ENCODE measurements around the gene ARL10. TPM values are rescaled to one million over a fixed set of nuclear protein-coding genes. Genes with fewer than 3 reads are reported as not detected.

Gene ARL10
- total and polyA plus RNA-seq, 3 experiments from 2014 or later: 2.1 to 14.0 (median 12.9) TPM

GRCh38 chr5:176356179-176356566, 9.1 kb upstream of the ARL10 start:
- H3K27me3 Mint-ChIP-seq: no peaks in the 10 kb centered on the region
- Histone ChIP-seq H3K36me3 (ENCODE audit: insufficient read depth, low read length) (peaks cover 63% of the 10 kb centered on the region), H3K27me3 (ENCODE audit: insufficient read depth, low read length, poor library complexity, severe bottlenecking) (no peaks in the 10 kb centered on the region), H3K4me1 (ENCODE audit: insufficient read depth, low read length) (peaks cover 10% of the 10 kb centered on the region), H3K27ac (ENCODE audit: low read depth, low read length) (no peak overlapping the region), H3K9me3 (ENCODE audit: low read length) (no peaks in the 10 kb centered on the region), H3K4me3 (ENCODE audit: low read length) (no peak overlapping the region)
- peak overlapping the region in 1 of 8 donors; percentile 61 for H3K27ac Mint-ChIP-seq
- POLR2A ChIA-PET: no interaction called here
- CTCF ChIA-PET: no interaction called here
- peaks cover 32 to 71% (median 47%) of the 10 kb centered on the region in 3 donors for H3K4me1 Mint-ChIP-seq
- peaks cover 0 to 85% (median 7%) of the 10 kb centered on the region in 3 donors for H3K36me3 Mint-ChIP-seq
- H3K4me3 Mint-ChIP-seq: peak overlapping the region in 1 of 7 donors; percentile 23
- DNase-seq: no peak
- H3K9me3 Mint-ChIP-seq: no peaks in the 10 kb centered on the region

DNA sequence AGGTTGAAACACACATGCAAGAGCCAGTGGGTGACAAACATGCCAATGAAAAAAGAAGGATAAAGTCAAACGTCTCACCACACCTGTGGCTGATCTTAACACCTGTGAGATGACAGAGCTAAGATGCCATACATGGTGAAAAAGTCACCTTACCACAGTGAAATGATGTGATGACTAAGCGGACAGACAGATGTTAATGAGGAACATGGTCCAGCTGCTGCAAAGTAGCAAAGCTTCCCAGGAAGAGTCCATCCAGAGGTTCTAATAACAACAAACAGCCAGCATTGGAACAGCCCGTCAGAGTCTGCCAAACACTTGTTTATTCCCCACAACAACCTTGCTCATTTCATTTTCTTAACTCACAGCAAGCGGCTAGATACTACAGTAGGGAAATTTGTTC, 5.6 kb upstream of the ARL10 start:
- H3K4me3 ChIP-seq (ENCODE audit: low read length): no peak overlapping the region
- H3K27me3 ChIP-seq (ENCODE audit: insufficient read depth, low read length, poor library complexity, severe bottlenecking): no peaks in the 10 kb centered on the region
- DNase-seq: no peak
- Mint-ChIP-seq H3K36me3 (peaks cover 0 to 53% (median 6%) of the 10 kb centered on the region in 3 donors), H3K27me3 (no peaks in the 10 kb centered on the region), H3K4me3 (peak overlapping the region; percentile 59 to 85 (median 77)), H3K9me3 (no peaks in the 10 kb centered on the region), H3K4me1 (peaks cover 30 to 67% (median 43%) of the 10 kb centered on the region in 3 donors), H3K27ac (peak overlapping the region in 7 of 8 donors; percentile 10 to 81 (median 71))
- ChIA-PET POLR2A (no interaction called here), CTCF (interaction anchor here (0.8 kb wide), 1 partner anchor 29 kb away, joined by 3 read pairs; the partner anchor contains the start of genes HIGD2A and NOP16)
- peaks cover 21% of the 10 kb centered on the region for H3K4me1 ChIP-seq (ENCODE audit: insufficient read depth, low read length)
- no peaks in the 10 kb centered on the region for H3K9me3 ChIP-seq (ENCODE audit: low read length)
- H3K27ac ChIP-seq (ENCODE audit: low read depth, low read length): no peak overlapping the region
- peaks cover 30% of the 10 kb centered on the region for H3K36me3 ChIP-seq (ENCODE audit: insufficient read depth, low read length)

- no peak for DNase-seq
- H3K27me3 ChIP-seq (ENCODE audit: insufficient read depth, low read length, poor library complexity, severe bottlenecking): no peaks in the 10 kb centered on the region
Observed at GRCh38 chr5:176360894-176361436, 4.3 kb upstream of the ARL10 start.

GRCh38 chr5:176361437-176362232, 3.7 kb upstream of the ARL10 start, which contains the start of gene KIAA1191:
Gene KIAA1191 (minus strand): TSS chr5:176361764. CDS start chr5:176359508, 2,256 bp downstream.
- CTCF ChIA-PET: interaction anchor here (0.6 to 1.8 kb wide), 15 partner anchors 8 to 285 kb away, joined by 3 to 7 read pairs (median 3); partner anchors contain the start of genes FAF2, HIGD2A, NOP16 and RNF44
- Histone ChIP-seq H3K4me1 (ENCODE audit: insufficient read depth, low read length) (peaks cover 25% of the 10 kb centered on the region), H3K27ac (ENCODE audit: low read depth, low read length) (peak within 1 kb of the TSS; percentile 80), H3K36me3 (ENCODE audit: insufficient read depth, low read length) (peaks cover 13% of the 10 kb centered on the region), H3K4me3 (ENCODE audit: low read length) (peak within 1 kb of the TSS; percentile 82), H3K27me3 (ENCODE audit: insufficient read depth, low read length, poor library complexity, severe bottlenecking) (no peaks in the 10 kb centered on the region), H3K9me3 (ENCODE audit: low read length) (no peaks in the 10 kb centered on the region)
- DNase-seq: peak; percentile 91 to 98 (median 94)
- Mint-ChIP-seq H3K27me3 (no peaks in the 10 kb centered on the region), H3K27ac (peak within 1 kb of the TSS; percentile 92 to 98 (median 97)), H3K9me3 (no peaks in the 10 kb centered on the region), H3K36me3 (peaks cover 0 to 36% (median 2%) of the 10 kb centered on the region in 3 donors), H3K4me3 (peak within 1 kb of the TSS; percentile 96 to 100 (median 99)), H3K4me1 (peaks cover 32 to 57% (median 40%) of the 10 kb centered on the region in 3 donors)
- POLR2A ChIA-PET: interaction anchor here (0.5 to 2.9 kb wide), 8 partner anchors 27 to 823 kb away, joined by 3 to 40 read pairs (median 5); partner anchors contain the start of genes HIGD2A, NOP16 and RNF44

More at GRCh38 chr5:176360894-176361436, 4.3 kb upstream of the ARL10 start:
- CTCF ChIA-PET: interaction anchor here (0.8 to 1.8 kb wide), 10 partner anchors 18 to 286 kb away, joined by 3 to 7 read pairs (median 4); partner anchors contain the start of genes FAF2 and RNF44
- Mint-ChIP-seq H3K9me3 (no peaks in the 10 kb centered on the region), H3K4me3 (peak overlapping the region; percentile 96 to 100 (median 99)), H3K4me1 (peaks cover 29 to 61% (median 38%) of the 10 kb centered on the region in 3 donors), H3K27me3 (no peaks in the 10 kb centered on the region), H3K36me3 (peaks cover 0 to 41% (median 2%) of the 10 kb centered on the region in 3 donors), H3K27ac (peak overlapping the region; percentile 92 to 98 (median 97))
- Histone ChIP-seq H3K27ac (ENCODE audit: low read depth, low read length) (peak overlapping the region; percentile 80), H3K4me1 (ENCODE audit: insufficient read depth, low read length) (peaks cover 25% of the 10 kb centered on the region), H3K4me3 (ENCODE audit: low read length) (peak overlapping the region; percentile 82), H3K9me3 (ENCODE audit: low read length) (no peaks in the 10 kb centered on the region), H3K36me3 (ENCODE audit: insufficient read depth, low read length) (peaks cover 20% of the 10 kb centered on the region)
- POLR2A ChIA-PET: interaction anchor here (0.5 to 2.9 kb wide), 6 partner anchors 27 to 822 kb away, joined by 3 to 40 read pairs (median 4); partner anchors contain the start of genes HIGD2A, NOP16 and RNF44

GRCh38 chr5:176362233-176362490, 3.1 kb upstream of the ARL10 start:
- Histone ChIP-seq H3K27ac (ENCODE audit: low read depth, low read length) (peak overlapping the region; percentile 80), H3K27me3 (ENCODE audit: insufficient read depth, low read length, poor library complexity, severe bottlenecking) (no peaks in the 10 kb centered on the region), H3K36me3 (ENCODE audit: insufficient read depth, low read length) (peaks cover 8% of the 10 kb centered on the region), H3K4me1 (ENCODE audit: insufficient read depth, low read length) (peaks cover 25% of the 10 kb centered on the region), H3K4me3 (ENCODE audit: low read length) (peak overlapping the region; percentile 82), H3K9me3 (ENCODE audit: low read length) (no peaks in the 10 kb centered on the region)
- no peak for DNase-seq
- H3K9me3 Mint-ChIP-seq: no peaks in the 10 kb centered on the region
- ChIA-PET POLR2A (interaction anchor here (1.0 to 2.9 kb wide), 6 partner anchors 26 to 285 kb away, joined by 3 to 40 read pairs (median 5); partner anchors contain the start of genes HIGD2A, NOP16 and RNF44), CTCF (interaction anchor here (0.6 to 1.8 kb wide), 13 partner anchors 9 to 284 kb away, joined by 3 to 7 read pairs (median 4); partner anchors contain the start of genes FAF2, HIGD2A, NOP16 and RNF44)
- H3K27ac Mint-ChIP-seq: peak overlapping the region; percentile 92 to 98 (median 97)
- H3K4me3 Mint-ChIP-seq: peak overlapping the region; percentile 96 to 100 (median 99)
- peaks cover 33 to 56% (median 42%) of the 10 kb centered on the region in 3 donors for H3K4me1 Mint-ChIP-seq
- H3K27me3 Mint-ChIP-seq: no peaks in the 10 kb centered on the region
- peaks cover 0 to 32% (median 3%) of the 10 kb centered on the region in 3 donors for H3K36me3 Mint-ChIP-seq

DNA sequence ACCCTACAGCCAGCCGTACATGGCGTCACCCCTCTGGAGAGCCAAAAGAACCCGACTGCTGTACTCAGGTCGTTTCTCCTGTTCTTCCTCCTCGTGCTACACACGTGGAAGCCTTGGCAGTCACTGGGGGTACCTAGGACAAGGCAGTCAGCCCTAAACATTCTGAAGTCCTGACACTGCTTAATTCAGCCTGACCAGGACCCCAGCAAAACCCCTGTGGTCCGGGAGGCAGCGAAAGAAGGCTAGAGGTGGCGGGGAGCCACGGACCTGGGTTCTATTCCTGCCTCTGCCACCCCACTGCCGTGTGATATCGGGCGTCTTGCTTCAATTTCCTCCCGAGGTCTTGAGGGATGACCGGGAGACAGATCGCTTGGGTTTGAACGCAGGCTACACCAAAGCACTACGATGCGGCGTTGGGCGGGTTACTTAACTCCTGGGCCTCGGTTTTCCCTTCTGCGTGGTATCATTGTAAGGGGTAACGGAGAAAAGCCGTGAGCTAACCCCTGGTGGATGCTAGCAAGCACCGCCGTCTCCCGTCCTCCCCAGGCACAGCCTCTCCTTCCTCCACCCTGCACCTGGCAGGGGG, 429 bp upstream of the ARL10 start:
- Histone ChIP-seq H3K27ac (ENCODE audit: low read depth, low read length) (peak overlapping the region; percentile 11), H3K27me3 (ENCODE audit: insufficient read depth, low read length, poor library complexity, severe bottlenecking) (no peaks in the 10 kb centered on the region), H3K4me3 (ENCODE audit: low read length) (peak overlapping the region; percentile 78), H3K4me1 (ENCODE audit: insufficient read depth, low read length) (peaks cover 19% of the 10 kb centered on the region), H3K36me3 (ENCODE audit: insufficient read depth, low read length) (no peaks in the 10 kb centered on the region), H3K9me3 (ENCODE audit: low read length) (no peaks in the 10 kb centered on the region)
- H3K27ac Mint-ChIP-seq: peak overlapping the region in 6 of 8 donors; percentile 70 to 96 (median 76)
- H3K4me3 Mint-ChIP-seq: peak overlapping the region; percentile 74 to 86 (median 78)
- H3K9me3 Mint-ChIP-seq: no peaks in the 10 kb centered on the region
- H3K27me3 Mint-ChIP-seq: no peaks in the 10 kb centered on the region
- H3K36me3 Mint-ChIP-seq: peaks cover 0 to 26% (median 9%) of the 10 kb centered on the region in 3 donors
- H3K4me1 Mint-ChIP-seq: peaks cover 20 to 43% (median 35%) of the 10 kb centered on the region in 3 donors
- CTCF ChIA-PET: no interaction called here
- no peak for DNase-seq
- POLR2A ChIA-PET: interaction anchor here (1.6 kb wide), 1 partner anchor 172 kb away, joined by 4 read pairs; the partner anchor contains the start of gene RNF44

- Histone ChIP-seq H3K9me3 (ENCODE audit: low read length) (no peaks in the 10 kb centered on the region), H3K36me3 (ENCODE audit: insufficient read depth, low read length) (no peaks in the 10 kb centered on the region), H3K27ac (ENCODE audit: low read depth, low read length) (no peak overlapping the region), H3K4me1 (ENCODE audit: insufficient read depth, low read length) (peaks cover 15% of the 10 kb centered on the region), H3K27me3 (ENCODE audit: insufficient read depth, low read length, poor library complexity, severe bottlenecking) (no peaks in the 10 kb centered on the region), H3K4me3 (ENCODE audit: low read length) (no peak overlapping the region)
- H3K4me3 Mint-ChIP-seq: peak overlapping the region; percentile 64 to 92 (median 83)
- H3K4me1 Mint-ChIP-seq: peaks cover 19 to 35% (median 29%) of the 10 kb centered on the region in 3 donors
- no peaks in the 10 kb centered on the region for H3K27me3 Mint-ChIP-seq
- DNase-seq: no peak
- CTCF ChIA-PET: no interaction called here
- no peaks in the 10 kb centered on the region for H3K9me3 Mint-ChIP-seq
- peaks cover 0 to 33% (median 9%) of the 10 kb centered on the region in 3 donors for H3K36me3 Mint-ChIP-seq
- H3K27ac Mint-ChIP-seq: peak overlapping the region in 5 of 8 donors; percentile 42 to 90 (median 77)
- POLR2A ChIA-PET: interaction anchor here (1.6 kb wide), 1 partner anchor 171 kb away, joined by 4 read pairs; the partner anchor contains the start of gene RNF44
Observed at GRCh38 chr5:176366232-176366894, 1.1 kb downstream of the ARL10 start.

Measured in CD8-positive, alpha-beta memory T cell (primary cell).